MM.1S (cell line): Measurements from ENCODE around the gene ALDH3A1.

Experiments
- CTCF ChIP-seq: fragments of 300-600 bp; sonication (generic); IDR thresholded peaks from 2 replicates; pipeline ENCODE4 v1.5.1; 2016; ENCODE audit warnings: antibody characterized with exemption, low read length, mixed read lengths
- EZH2 ChIP-seq: fragments of 300-600 bp; sonication (generic); optimal IDR thresholded peaks from 2 replicates; pipeline ENCODE3; 2017; ENCODE audit warnings: low read depth, mild to moderate bottlenecking, antibody characterized with exemption, low read length, mixed read lengths
- EZH2phosphoT487 ChIP-seq: fragments of 300-600 bp; sonication (generic); IDR thresholded peaks from 2 replicates; pipeline ENCODE4 v1.6.1; 2018; ENCODE audit warnings: antibody characterized with exemption, low read length

- no peak for TF ChIP-seq CTCF
- TF ChIP-seq EZH2 = no peak
- TF ChIP-seq EZH2phosphoT487 = no peak
Observed at GRCh38 chr17:19733953-19734526, 14.1 kb downstream of the ALDH3A1 start.
